H1 (cell line): ENCODE measurements around the gene THUMPD3. TPM values are rescaled to one million over a fixed set of nuclear protein-coding genes. Genes with fewer than 3 reads are reported as not detected.

Source experiments
- CTCF ChIA-PET: fragments of 300-600 bp; sonication (Branson Sonifier 250); formaldehyde crosslinking; loops from one replicate; lab custom pipeline; 2021; ENCODE audit not compliant: partially characterized antibody; lab: Charles Lee
- POLR2A ChIA-PET: fragments of 300-600 bp; sonication (Branson Sonifier 250); formaldehyde crosslinking; loops from one replicate; lab custom pipeline; 2021; ENCODE audit warnings: inconsistent platforms; ENCODE audit not compliant: partially characterized antibody; lab: Charles Lee
- DNase-seq, 2 experiments: peaks; one replicate each; pipeline versions ENCODE4 v3.0.0 to v3.0.0-alpha.2; 2010 to 2022; ENCODE audit warnings: low spot score in 2 of 2, low read depth in 1 of 2, mixed read lengths in 1 of 2
- FAIRE-seq: peaks from 2 replicates; lab custom pipeline; 2011; peaks lifted over from hg19 to GRCh38; lab: Jason Lieb, UNC
- H2AFZ ChIP-seq: 2 replicates; pipeline ENCODE4 v1.8.1; 2012; ENCODE audit warnings: low read length, inconsistent platforms
- H2AK5ac ChIP-seq: 2 replicates; pipeline ENCODE4 v1.6.1; 2013; ENCODE audit warnings: low read depth, low read length
- H2BK120ac ChIP-seq: replicated peaks from 2 replicates; pipeline ENCODE3; 2013; ENCODE audit warnings: low read depth, low read length, inconsistent platforms
- H2BK12ac ChIP-seq: 2 replicates; pipeline ENCODE4 v1.6.1; 2013; ENCODE audit warnings: low read depth, low read length
- H2BK15ac ChIP-seq: 2 replicates; pipeline ENCODE4 v1.6.1; 2013; ENCODE audit warnings: low read length
- H2BK20ac ChIP-seq: 2 replicates; pipeline ENCODE4 v1.6.1; 2013; ENCODE audit warnings: low read length
- H2BK5ac ChIP-seq: 2 replicates; pipeline ENCODE4 v1.6.1; 2013; ENCODE audit warnings: low read depth, low read length
- H3K14ac ChIP-seq: 2 replicates; pipeline ENCODE4 v1.6.1; 2013; ENCODE audit warnings: inconsistent platforms; ENCODE audit not compliant: insufficient read length
- H3K18ac ChIP-seq: 2 replicates; pipeline ENCODE4 v1.6.1; 2013; ENCODE audit warnings: low read length; ENCODE audit errors: extremely low read depth
- H3K23ac ChIP-seq: 2 replicates; pipeline ENCODE4 v1.6.1; 2013; ENCODE audit warnings: inconsistent platforms; ENCODE audit not compliant: insufficient read length
- H3K23me2 ChIP-seq: 2 replicates; pipeline ENCODE4 v1.6.1; 2013; ENCODE audit warnings: low read depth, low read length
- H3K27ac ChIP-seq: 2 replicates; pipeline ENCODE4 v1.6.1; 2011; ENCODE audit warnings: low read depth, low read length, inconsistent platforms
- H3K27me3 ChIP-seq, 4 experiments: replicated peaks in 1 of 4; 1 replicate in 1 of 4; 2 replicates in 3 of 4; pipeline versions ENCODE4 v1.6.1 to v1.8.1; 2011 to 2013; ENCODE audit warnings: low read length in 3 of 4, mild to moderate bottlenecking in 3 of 4, inconsistent platforms in 2 of 4, mixed read lengths in 2 of 4, moderate library complexity in 1 of 4; ENCODE audit not compliant: control insufficient read depth in 3 of 4, insufficient read depth in 3 of 4; ENCODE audit errors: extremely low read depth in 1 of 4
- H3K36me3 ChIP-seq, 4 experiments: 2 replicates each; pipeline versions ENCODE4 v1.6.1 to v1.8.1; 2011 to 2013; ENCODE audit warnings: mild to moderate bottlenecking in 4 of 4, low read length in 3 of 4, moderate library complexity in 2 of 4, control low read depth in 1 of 4, inconsistent platforms in 1 of 4; ENCODE audit not compliant: insufficient read depth in 4 of 4, control insufficient read depth in 2 of 4
- H3K4ac ChIP-seq: replicated peaks from 2 replicates; pipeline ENCODE3; 2013; ENCODE audit warnings: low read length, low read depth, mixed read lengths, inconsistent platforms; ENCODE audit not compliant: insufficient read length
- H3K4me1 ChIP-seq, 4 experiments: replicated peaks in 1 of 4; 1 replicate in 1 of 4; 2 replicates in 3 of 4; pipeline versions ENCODE4 v1.6.1 to v1.8.1; 2011 to 2013; ENCODE audit warnings: low read length in 3 of 4, inconsistent platforms in 2 of 4, mixed read lengths in 1 of 4; ENCODE audit not compliant: insufficient read depth in 4 of 4, control insufficient read depth in 3 of 4
- H3K4me2 ChIP-seq, 2 experiments: 2 replicates each; pipeline versions ENCODE4 v1.6.1 to v1.8.1; 2011 to 2013; ENCODE audit warnings: low read depth in 2 of 2, low read length in 2 of 2, control low read depth in 1 of 2, inconsistent platforms in 1 of 2, mild to moderate bottlenecking in 1 of 2; ENCODE audit not compliant: insufficient read depth in 1 of 2
- H3K4me3 ChIP-seq, 4 experiments: fragments of 200-600, 300-600 bp in 1 of 4; sonication (generic), shearing (Covaris generic), sonication (Bioruptor Twin) in 1 of 4; 2 replicates each; pipeline versions ENCODE4 v1.5.1 to v1.8.1; 2011 to 2016; ENCODE audit warnings: low read length in 4 of 4, low read depth in 3 of 4, control low read depth in 2 of 4, inconsistent platforms in 2 of 4, mild to moderate bottlenecking in 2 of 4, mixed read lengths in 1 of 4, moderate library complexity in 1 of 4; ENCODE audit not compliant: insufficient read depth in 2 of 4; ENCODE audit errors: extremely low read depth in 1 of 4
- H3K56ac ChIP-seq: replicated peaks from 2 replicates; pipeline ENCODE3; 2013; ENCODE audit warnings: low read depth, mild to moderate bottlenecking, mixed read lengths, low read length, inconsistent platforms; ENCODE audit not compliant: insufficient read length
- H3K79me1 ChIP-seq: 2 replicates; pipeline ENCODE4 v1.6.1; 2013; ENCODE audit warnings: low read depth, low read length, control low read depth
- H3K79me2 ChIP-seq, 2 experiments: 2 replicates each; pipeline versions ENCODE4 v1.6.1 to v1.8.1; 2012 to 2013; ENCODE audit warnings: low read length in 2 of 2, mild to moderate bottlenecking in 2 of 2, inconsistent platforms in 1 of 2; ENCODE audit not compliant: insufficient read depth in 2 of 2, control insufficient read depth in 1 of 2
- H3K9ac ChIP-seq, 4 experiments: replicated peaks in 1 of 4; 1 replicate in 1 of 4; 2 replicates in 3 of 4; pipeline versions ENCODE4 v1.6.1 to v1.8.1; 2011 to 2013; ENCODE audit warnings: low read depth in 3 of 4, low read length in 3 of 4, control low read depth in 2 of 4, mild to moderate bottlenecking in 2 of 4, moderate library complexity in 2 of 4, inconsistent platforms in 1 of 4; ENCODE audit errors: extremely low read depth in 1 of 4
- H3K9me3 ChIP-seq, 2 experiments: 2 replicates each; pipeline versions ENCODE4 v1.6.1 to v1.8.1; 2012 to 2013; ENCODE audit warnings: mild to moderate bottlenecking in 2 of 2, moderate library complexity in 2 of 2, control low read depth in 1 of 2, inconsistent platforms in 1 of 2, low read depth in 1 of 2, low read length in 1 of 2, mixed read lengths in 1 of 2; ENCODE audit not compliant: insufficient read depth in 2 of 2
- H4K20me1 ChIP-seq, 2 experiments: replicated peaks in 1 of 2; 2 replicates each; pipeline versions ENCODE3 to v1.8.1; 2011 to 2013; ENCODE audit warnings: inconsistent platforms in 2 of 2, low read length in 2 of 2, mild to moderate bottlenecking in 1 of 2; ENCODE audit not compliant: insufficient read depth in 2 of 2, control insufficient read depth in 1 of 2
- H4K5ac ChIP-seq: 2 replicates; pipeline ENCODE4 v1.6.1; 2013; ENCODE audit warnings: low read length, low read depth, mixed read lengths, inconsistent platforms; ENCODE audit not compliant: insufficient read length
- H4K8ac ChIP-seq: 2 replicates; pipeline ENCODE4 v1.8.0; 2013; ENCODE audit warnings: mild to moderate bottlenecking, moderate library complexity, low read length, inconsistent platforms; ENCODE audit not compliant: insufficient read depth; ENCODE audit errors: extremely low read depth
- H4K91ac ChIP-seq: replicated peaks from 2 replicates; pipeline ENCODE3; 2013; ENCODE audit warnings: low read length, mixed read lengths, inconsistent platforms; ENCODE audit not compliant: insufficient read length
- ATF3 ChIP-seq: IDR thresholded peaks from 2 replicates; pipeline ENCODE4 v1.6.1; 2011; ENCODE audit warnings: low read depth, mild to moderate bottlenecking, low read length; ENCODE audit not compliant: insufficient read depth
- CBX5 ChIP-seq: fragments of 300-800, 300-1000 bp; sonication (generic); IDR thresholded peaks from 2 replicates; pipeline ENCODE4 v1.7.1; 2016; ENCODE audit warnings: antibody characterized with exemption, low read length, low read depth
- E2F6 ChIP-seq: IDR thresholded peaks from 2 replicates; pipeline ENCODE4 v1.6.1; 2012; ENCODE audit warnings: inconsistent platforms
- HDAC6 ChIP-seq: IDR thresholded peaks from one replicate; pipeline ENCODE4 v1.7.1; 2012; ENCODE audit warnings: low read depth, mild to moderate bottlenecking, inconsistent platforms, low read length, moderate library complexity
- NANOG ChIP-seq: IDR thresholded peaks from 2 replicates; pipeline ENCODE4 v1.6.1; 2011; ENCODE audit warnings: low read length, low read depth, mild to moderate bottlenecking, inconsistent platforms; ENCODE audit not compliant: insufficient read depth, poor library complexity, severe bottlenecking
- SAP30 ChIP-seq: fragments of 300-600 bp; sonication (generic); IDR thresholded peaks from 2 replicates; pipeline ENCODE4 v1.7.1; 2012; ENCODE audit warnings: low read length, moderate library complexity, mild to moderate bottlenecking, inconsistent platforms; ENCODE audit not compliant: insufficient read depth, insufficient replicate concordance
- SIX5 ChIP-seq: IDR thresholded peaks from 2 replicates; pipeline ENCODE4 v1.6.1; 2011; ENCODE audit warnings: mild to moderate bottlenecking, low read depth, low read length
- TAF7 ChIP-seq: optimal IDR thresholded peaks from 2 replicates; pipeline ENCODE3; 2011; ENCODE audit warnings: low read depth, mild to moderate bottlenecking, inconsistent platforms, low read length, moderate library complexity, borderline replicate concordance
- TBP ChIP-seq: IDR thresholded peaks from 2 replicates; pipeline ENCODE4 v1.6.1; 2011; ENCODE audit warnings: low read depth, low read length, improper control_type of control experiment
- ZNF274 ChIP-seq: IDR thresholded peaks from 2 replicates; pipeline ENCODE4 v1.7.0; 2012; ENCODE audit warnings: low read length, borderline replicate concordance; ENCODE audit errors: extremely low read depth
- polyA plus RNA-seq, 7 experiments: library from polyadenylated mRNA; depleted of rRNA in 3 of 7; stranded (reverse) in 5 of 7; unstranded in 2 of 7; fragments of >200 nt in 5 of 7; fragments of 200-250 nt in 2 of 7; gene quantifications; 1 replicate in 5 of 7; 2 replicates in 1 of 7; 4 replicates in 1 of 7; pipeline versions ENCODE4 v1.2.1 to v1.2.3, GENCODE V29; 2011 to 2013; ENCODE audit warnings: missing spikeins in 2 of 7, mixed read lengths in 2 of 7
- total RNA-seq: library from RNA; stranded (reverse); fragmentation: NEBNext Ultra II Directional; extraction: Animal tissue kit (Norgen Biotek cat#: 25700); gene quantifications from 2 replicates; pipeline ENCODE4 v1.2.1, GENCODE V29; 2021
- TF ChIP-seq, protein P1 (sequence below): IDR thresholded peaks from 2 replicates; pipeline ENCODE4 v1.6.1; 2011; ENCODE audit warnings: low read length, improper control_type of control experiment

Gene THUMPD3
- total and polyA plus RNA-seq, 2 of the 8 experiments (the other 6 are each of a cell fraction or from before 2014, with no cell fraction given): 26.7 to 68.9 TPM

- Histone ChIP-seq H3K27me3 (no peaks in the 10 kb centered on the region), H3K4me3 (no peak overlapping the region), H3K14ac (no peak overlapping the region), H4K8ac (no peak overlapping the region), H3K4me1 (no peaks in the 10 kb centered on the region), H3K4me2 (no peak overlapping the region), H2AFZ (no peak overlapping the region), H3K27ac (no peak overlapping the region), H4K5ac (no peak overlapping the region), H3K36me3 (peaks cover 29 to 93% (median 57%) of the 10 kb centered on the region in 4 experiments), H3K79me2 (peaks cover 0 to 92% of the 10 kb centered on the region in 2 experiments; a peak in 3 of 4 replicates), H3K23me2 (no peaks in the 10 kb centered on the region), H3K4ac (no peak overlapping the region), H3K79me1 (peaks cover 2% of the 10 kb centered on the region; the same call in 1 of the 2 replicates), H3K23ac (no peak overlapping the region), H3K9me3 (no peaks in the 10 kb centered on the region), H2BK120ac (no peak overlapping the region), H2BK5ac (no peak overlapping the region), H3K18ac (no peak overlapping the region), H3K9ac (no peak overlapping the region), H2BK20ac (no peak overlapping the region), H2BK15ac (no peak overlapping the region), H4K20me1 (peaks cover 2% of the 10 kb centered on the region in 2 experiments), H4K91ac (no peak overlapping the region), H2AK5ac (no peak overlapping the region), H3K56ac (no peak overlapping the region), H2BK12ac (no peak overlapping the region)
- FAIRE-seq (no peak), DNase-seq (no peak)
- ChIA-PET CTCF (no interaction called here), POLR2A (interaction anchor here (1.6 to 13.9 kb wide), 2 partner anchors 9 to 33 kb away, joined by 3 to 300 read pairs; partner anchors contain the start of gene SETD5)
- no peak for TF ChIP-seq ATF3
- TF ChIP-seq, protein P1, sequence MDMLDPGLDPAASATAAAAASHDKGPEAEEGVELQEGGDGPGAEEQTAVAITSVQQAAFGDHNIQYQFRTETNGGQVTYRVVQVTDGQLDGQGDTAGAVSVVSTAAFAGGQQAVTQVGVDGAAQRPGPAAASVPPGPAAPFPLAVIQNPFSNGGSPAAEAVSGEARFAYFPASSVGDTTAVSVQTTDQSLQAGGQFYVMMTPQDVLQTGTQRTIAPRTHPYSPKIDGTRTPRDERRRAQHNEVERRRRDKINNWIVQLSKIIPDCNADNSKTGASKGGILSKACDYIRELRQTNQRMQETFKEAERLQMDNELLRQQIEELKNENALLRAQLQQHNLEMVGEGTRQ: no peak
- TF ChIP-seq HDAC6: no peak
- no peak for TF ChIP-seq CBX5
- TF ChIP-seq SIX5: no peak
- no peak for TF ChIP-seq E2F6
- TF ChIP-seq TBP: no peak
- no peak for TF ChIP-seq ZNF274
- TF ChIP-seq TAF7: no peak
- TF ChIP-seq SAP30: no peak
- TF ChIP-seq NANOG: no peak
Observed at GRCh38 chr3:9428411-9428810, 65.6 kb downstream of the THUMPD3 start.
